OCI-LY3 (cell line): ENCODE results near the gene TBX2.

Source experiments
- H2AFZ ChIP-seq: fragments of 200-600, 300-600 bp; shearing (Covaris generic); 2 replicates; pipeline ENCODE4 v1.6.0; 2014; ENCODE audit warnings: antibody characterized with exemption, low read depth, low read length
- H3K27ac ChIP-seq: fragments of 200-600, 300-600 bp; sonication (generic); 2 replicates; pipeline ENCODE4 v1.5.1; 2014; ENCODE audit warnings: mild to moderate bottlenecking, low read length, moderate library complexity, mixed read lengths
- H3K27me3 ChIP-seq: fragments of 200-600, 300-600 bp; sonication (generic); 2 replicates; pipeline ENCODE4 v1.6.1; 2014; ENCODE audit warnings: low read depth, low read length, mixed read lengths
- H3K36me3 ChIP-seq: fragments of 200-600, 300-600 bp; sonication (generic); replicated peaks from 2 replicates; pipeline ENCODE3; 2014; ENCODE audit warnings: low read depth, low read length, mixed read lengths
- H3K4me1 ChIP-seq: fragments of 300-600, 200-600 bp; sonication (generic); 2 replicates; pipeline ENCODE4 v1.6.1; 2014; ENCODE audit warnings: low read length, mixed read lengths
- H3K4me2 ChIP-seq: fragments of 200-600, 300-600 bp; sonication (generic); 2 replicates; pipeline ENCODE4 v1.6.1; 2014; ENCODE audit warnings: low read length, mixed read lengths
- H3K4me3 ChIP-seq: fragments of 300-600, 200-600 bp; sonication (generic); 2 replicates; pipeline ENCODE4 v1.5.1; 2014; ENCODE audit warnings: antibody characterized with exemption, mild to moderate bottlenecking, low read length, moderate library complexity
- H3K79me2 ChIP-seq: fragments of 300-600, 200-600 bp; shearing (Covaris generic); 2 replicates; pipeline ENCODE4 v1.6.1; 2014; ENCODE audit warnings: mild to moderate bottlenecking, low read length, mixed read lengths
- H3K9ac ChIP-seq: fragments of 300-600, 200-600 bp; shearing (Covaris generic); 2 replicates; pipeline ENCODE4 v1.6.0; 2014; ENCODE audit warnings: mild to moderate bottlenecking, low read length, moderate library complexity
- H3K9me3 ChIP-seq: fragments of 200-600, 300-600 bp; shearing (Covaris generic); 2 replicates; pipeline ENCODE4 v1.6.1; 2014; ENCODE audit warnings: low read length, mixed read lengths; ENCODE audit not compliant: insufficient read depth
- H4K20me1 ChIP-seq: fragments of 200-600, 300-600 bp; sonication (generic); 2 replicates; pipeline ENCODE4 v1.6.1; 2016; ENCODE audit warnings: low read length, mixed read lengths; ENCODE audit not compliant: insufficient read depth
- EZH2phosphoT487 ChIP-seq: fragments of 200-600 bp; shearing (Covaris generic); IDR thresholded peaks from 2 replicates; pipeline ENCODE4 v1.6.1; 2018; ENCODE audit warnings: antibody characterized with exemption, mixed run types, low read depth
- TF ChIP-seq, protein P1 (sequence below): fragments of 200-600, 300-600 bp; sonication (generic); IDR thresholded peaks from 2 replicates; pipeline ENCODE4 v1.5.1; 2014; ENCODE audit warnings: antibody characterized with exemption, low read length, low read depth

The TBX2 gene

DNA sequence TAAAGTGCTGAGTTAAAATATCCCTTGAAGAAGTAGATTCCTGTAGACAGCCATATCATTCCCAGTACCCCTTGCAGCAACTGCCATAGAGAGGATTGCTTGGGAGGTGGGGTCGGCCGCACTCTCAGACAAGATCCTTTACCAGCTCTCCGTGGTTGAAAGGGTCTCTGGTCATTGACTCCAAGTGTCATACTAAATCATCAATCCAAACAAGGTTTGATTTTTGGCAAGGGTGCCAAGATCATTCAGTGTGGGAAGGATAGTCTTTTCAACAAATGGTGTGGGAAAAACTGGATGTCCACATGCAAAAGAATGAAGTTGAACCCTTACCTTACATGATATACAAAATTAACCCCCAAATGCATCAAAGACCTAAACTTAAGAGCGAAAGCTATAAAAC is 21.8 kb downstream of the TBX2 start:
- H3K4me2 ChIP-seq: no peak overlapping the region
- TF ChIP-seq, protein P1, sequence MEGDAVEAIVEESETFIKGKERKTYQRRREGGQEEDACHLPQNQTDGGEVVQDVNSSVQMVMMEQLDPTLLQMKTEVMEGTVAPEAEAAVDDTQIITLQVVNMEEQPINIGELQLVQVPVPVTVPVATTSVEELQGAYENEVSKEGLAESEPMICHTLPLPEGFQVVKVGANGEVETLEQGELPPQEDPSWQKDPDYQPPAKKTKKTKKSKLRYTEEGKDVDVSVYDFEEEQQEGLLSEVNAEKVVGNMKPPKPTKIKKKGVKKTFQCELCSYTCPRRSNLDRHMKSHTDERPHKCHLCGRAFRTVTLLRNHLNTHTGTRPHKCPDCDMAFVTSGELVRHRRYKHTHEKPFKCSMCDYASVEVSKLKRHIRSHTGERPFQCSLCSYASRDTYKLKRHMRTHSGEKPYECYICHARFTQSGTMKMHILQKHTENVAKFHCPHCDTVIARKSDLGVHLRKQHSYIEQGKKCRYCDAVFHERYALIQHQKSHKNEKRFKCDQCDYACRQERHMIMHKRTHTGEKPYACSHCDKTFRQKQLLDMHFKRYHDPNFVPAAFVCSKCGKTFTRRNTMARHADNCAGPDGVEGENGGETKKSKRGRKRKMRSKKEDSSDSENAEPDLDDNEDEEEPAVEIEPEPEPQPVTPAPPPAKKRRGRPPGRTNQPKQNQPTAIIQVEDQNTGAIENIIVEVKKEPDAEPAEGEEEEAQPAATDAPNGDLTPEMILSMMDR: no peak
- no peak for TF ChIP-seq EZH2phosphoT487
- H3K9ac ChIP-seq: no peak overlapping the region
- H2AFZ ChIP-seq: no peak overlapping the region
- no peaks in the 10 kb centered on the region for H4K20me1 ChIP-seq
- no peaks in the 10 kb centered on the region for H3K79me2 ChIP-seq
- no peak overlapping the region for H3K4me3 ChIP-seq
- H3K27me3 ChIP-seq: peaks cover 17% of the 10 kb centered on the region; the same call in 1 of the 2 replicates
- no peaks in the 10 kb centered on the region for H3K9me3 ChIP-seq
- no peaks in the 10 kb centered on the region for H3K36me3 ChIP-seq
- H3K4me1 ChIP-seq: no peaks in the 10 kb centered on the region
- no peak overlapping the region for H3K27ac ChIP-seq

DNA sequence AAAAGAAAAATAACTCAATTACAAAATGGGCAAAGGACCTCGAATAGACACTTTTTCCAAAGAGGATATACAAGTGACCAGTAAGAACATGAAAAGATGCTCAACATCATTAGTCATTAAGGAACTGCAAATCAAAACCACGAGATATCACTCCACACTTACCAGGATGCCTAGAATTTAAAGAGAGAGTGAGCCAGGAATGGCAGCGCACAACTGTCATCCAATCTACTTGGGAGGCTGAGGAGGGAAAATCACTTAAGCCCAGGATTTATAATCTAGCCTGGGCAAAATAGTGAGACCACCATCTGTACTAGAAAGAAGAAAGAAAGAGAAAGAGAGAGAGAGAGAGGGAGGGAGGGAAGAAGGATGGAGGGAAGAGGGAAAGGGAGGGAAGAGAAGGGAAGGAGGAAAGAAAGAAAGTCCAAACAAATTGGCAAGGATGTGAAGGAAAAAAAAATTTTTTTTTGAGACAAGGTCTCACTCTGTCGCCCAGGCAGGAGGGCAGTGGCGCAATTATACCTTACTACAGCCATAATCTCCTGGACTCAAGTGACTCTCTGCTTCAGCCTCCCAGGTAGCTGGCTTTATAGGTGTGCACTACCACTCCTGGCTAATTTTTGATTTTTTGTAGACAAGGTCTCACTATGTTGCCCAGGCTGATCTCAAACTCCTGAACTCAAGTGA is 22.6 kb downstream of the TBX2 start:
- Histone ChIP-seq H3K4me1 (no peaks in the 10 kb centered on the region), H3K9me3 (no peaks in the 10 kb centered on the region), H2AFZ (no peak overlapping the region), H3K27ac (no peak overlapping the region), H3K4me2 (no peak overlapping the region), H4K20me1 (no peaks in the 10 kb centered on the region), H3K36me3 (no peaks in the 10 kb centered on the region), H3K4me3 (no peak overlapping the region), H3K27me3 (peaks cover 17% of the 10 kb centered on the region; the same call in 1 of the 2 replicates), H3K9ac (no peak overlapping the region), H3K79me2 (no peaks in the 10 kb centered on the region)
- TF ChIP-seq, protein P1: no peak
- TF ChIP-seq EZH2phosphoT487: no peak

DNA sequence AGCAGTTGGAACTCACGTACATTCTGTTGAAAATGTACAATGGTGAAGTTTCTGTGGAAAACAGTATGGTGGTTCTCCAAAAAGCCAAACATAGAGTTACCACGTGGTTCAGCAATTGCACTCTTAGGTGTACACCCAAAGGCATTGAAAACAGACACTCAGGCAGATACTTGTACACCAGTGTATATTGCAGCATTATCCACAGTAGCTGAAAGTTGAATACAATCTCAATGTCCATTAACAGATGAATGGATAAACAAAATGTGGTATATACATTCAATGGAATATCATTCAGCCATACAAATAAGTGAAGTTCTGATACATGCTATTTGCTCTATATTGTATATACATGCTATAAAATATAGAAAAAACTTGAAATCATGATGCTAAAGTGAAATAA is 23.2 kb downstream of the TBX2 start:
- Histone ChIP-seq H3K79me2 (no peaks in the 10 kb centered on the region), H3K4me3 (no peak overlapping the region)
- TF ChIP-seq, protein P1: no peak
- TF ChIP-seq EZH2phosphoT487: no peak

DNA sequence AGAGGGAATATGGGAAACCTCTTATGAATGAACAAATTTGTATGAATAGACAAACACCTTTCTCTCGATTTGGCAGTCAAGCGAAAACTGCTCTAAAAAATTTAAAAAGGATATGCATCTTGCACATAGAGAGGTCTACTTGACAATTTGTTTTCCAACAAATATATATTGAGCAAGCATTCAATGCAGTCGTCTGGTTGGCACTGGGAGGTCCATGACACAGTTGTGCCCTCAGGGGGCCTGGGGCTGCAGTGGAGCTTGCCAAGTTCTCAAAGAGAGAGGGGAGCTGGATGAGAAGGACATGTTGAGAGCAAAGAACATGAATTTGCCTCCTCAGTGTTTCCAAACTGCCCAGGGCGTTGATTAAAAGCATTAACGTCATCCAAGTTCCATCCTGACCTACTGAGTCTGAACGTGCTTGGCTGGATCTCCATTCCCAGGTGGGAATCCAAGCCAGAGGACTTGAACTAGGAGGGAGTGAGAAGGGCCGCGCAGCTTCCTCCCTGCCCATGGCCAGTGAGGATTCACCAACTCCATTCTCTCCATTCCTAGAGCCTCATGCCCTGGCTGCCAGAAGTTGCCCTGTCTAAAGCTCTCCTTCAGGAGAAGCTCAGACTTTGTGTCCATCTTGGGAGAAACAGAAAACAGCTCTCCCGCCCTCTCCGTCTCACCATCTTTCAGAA is 24.5 kb downstream of the TBX2 start:
- Histone ChIP-seq H3K4me2 (no peak overlapping the region), H3K36me3 (no peaks in the 10 kb centered on the region), H3K27ac (no peak overlapping the region), H3K4me1 (no peaks in the 10 kb centered on the region), H3K9ac (no peak overlapping the region), H3K79me2 (no peaks in the 10 kb centered on the region), H2AFZ (no peak overlapping the region), H3K9me3 (no peaks in the 10 kb centered on the region), H3K4me3 (no peak overlapping the region), H4K20me1 (no peaks in the 10 kb centered on the region), H3K27me3 (peaks cover 17% of the 10 kb centered on the region; the same call in 1 of the 2 replicates)
- TF ChIP-seq EZH2phosphoT487: no peak
- TF ChIP-seq, protein P1: no peak

More for the DNA sequence above, 23.2 kb downstream of the TBX2 start:
- Histone ChIP-seq H3K4me2 (no peak overlapping the region), H3K27me3 (peaks cover 17% of the 10 kb centered on the region; the same call in 1 of the 2 replicates), H3K9me3 (no peaks in the 10 kb centered on the region), H2AFZ (no peak overlapping the region), H4K20me1 (no peaks in the 10 kb centered on the region), H3K36me3 (no peaks in the 10 kb centered on the region), H3K4me1 (no peaks in the 10 kb centered on the region), H3K9ac (no peak overlapping the region), H3K27ac (no peak overlapping the region)
